Measurements from ENCODE around the gene ARRDC1.

- TF ChIP-seq RAD21 (IDR thresholded peaks at IDR 0.05; ENCODE audit: low read length) (no peak), CTCF (IDR thresholded peaks at IDR 0.05) (no peak), RFX5 (IDR thresholded peaks at IDR 0.05; ENCODE audit: low read length) (no peak), REST (IDR thresholded peaks at IDR 0.05; ENCODE audit: low read depth, low read length) (no peak), FOSL2 (IDR thresholded peaks at IDR 0.05; ENCODE audit: borderline replicate concordance, low read depth) (no peak; the same call in 1 of the 2 replicates), MEF2A (IDR thresholded peaks at IDR 0.05; ENCODE audit: borderline replicate concordance, low read depth) (no peak), EP300 (IDR thresholded peaks at IDR 0.05; ENCODE audit: borderline replicate concordance in 1 of 2, low read depth in 1 of 2, low read length in 1 of 2) (no peak), NFIC (IDR thresholded peaks at IDR 0.05; ENCODE audit: borderline replicate concordance) (no peak), SMC3 (IDR thresholded peaks at IDR 0.05; ENCODE audit: low read depth, low read length) (no peak), POLR2AphosphoS5 (IDR thresholded peaks at IDR 0.05; ENCODE audit: low read depth, low read length) (peak; percentile 67), GABPA (IDR thresholded peaks at IDR 0.05; ENCODE audit: low read depth) (peak; percentile 82), ELF1 (IDR thresholded peaks at IDR 0.05) (peak; percentile 55; the same call in 1 of the 2 replicates)
Observed at GRCh38 chr9:137618105-137619067, 12.9 kb downstream of the ARRDC1 start, which contains the start of gene EHMT1.
